LNCaP clone FGC (cell line): Measurements from ENCODE around the gene TRIM56.
A peak's percentile ranks its signal among the peaks of the same experiment; 100 is the strongest.
"Not testable (repeated sequence)": the region's sequence is repeated elsewhere in the genome, so short reads cannot be mapped to it uniquely, and the experiment has no call there.

ENCODE experiments used
- DNase-seq: peaks from one replicate; pipeline ENCODE4 v3.0.0-alpha.2; 2011; ENCODE audit warnings: low read depth
- H3K4me3 ChIP-seq: 2 replicates; pipeline ENCODE4 v1.5.1; 2011; ENCODE audit warnings: mild to moderate bottlenecking, low read depth, low read length, control low read depth
- TF ChIP-seq, protein P1 (sequence below): IDR thresholded peaks from 2 replicates; pipeline ENCODE4 v1.5.1; 2012; ENCODE audit warnings: mild to moderate bottlenecking; ENCODE audit not compliant: control insufficient read depth, insufficient read depth; ENCODE audit errors: extremely low read depth

The TRIM56 gene

DNA sequence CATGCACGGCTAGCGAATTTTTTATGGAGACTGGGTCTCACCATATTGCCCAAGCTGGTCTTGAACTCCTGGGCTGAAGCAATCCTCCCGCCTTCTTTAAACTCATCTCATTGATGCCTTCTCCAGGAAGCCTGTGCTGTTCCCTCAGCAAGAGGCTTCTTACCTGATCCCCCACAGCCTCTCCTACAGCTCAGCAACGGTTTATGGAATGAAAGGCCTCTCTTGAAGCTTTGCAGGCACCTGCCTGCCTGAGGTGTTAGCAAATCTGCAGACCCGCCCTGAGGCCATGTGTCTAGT lies 468 bp upstream of the TRIM56 start:
- H3K4me3 ChIP-seq: peak overlapping the region; percentile 73
- no peak for DNase-seq
- TF ChIP-seq, protein P1, sequence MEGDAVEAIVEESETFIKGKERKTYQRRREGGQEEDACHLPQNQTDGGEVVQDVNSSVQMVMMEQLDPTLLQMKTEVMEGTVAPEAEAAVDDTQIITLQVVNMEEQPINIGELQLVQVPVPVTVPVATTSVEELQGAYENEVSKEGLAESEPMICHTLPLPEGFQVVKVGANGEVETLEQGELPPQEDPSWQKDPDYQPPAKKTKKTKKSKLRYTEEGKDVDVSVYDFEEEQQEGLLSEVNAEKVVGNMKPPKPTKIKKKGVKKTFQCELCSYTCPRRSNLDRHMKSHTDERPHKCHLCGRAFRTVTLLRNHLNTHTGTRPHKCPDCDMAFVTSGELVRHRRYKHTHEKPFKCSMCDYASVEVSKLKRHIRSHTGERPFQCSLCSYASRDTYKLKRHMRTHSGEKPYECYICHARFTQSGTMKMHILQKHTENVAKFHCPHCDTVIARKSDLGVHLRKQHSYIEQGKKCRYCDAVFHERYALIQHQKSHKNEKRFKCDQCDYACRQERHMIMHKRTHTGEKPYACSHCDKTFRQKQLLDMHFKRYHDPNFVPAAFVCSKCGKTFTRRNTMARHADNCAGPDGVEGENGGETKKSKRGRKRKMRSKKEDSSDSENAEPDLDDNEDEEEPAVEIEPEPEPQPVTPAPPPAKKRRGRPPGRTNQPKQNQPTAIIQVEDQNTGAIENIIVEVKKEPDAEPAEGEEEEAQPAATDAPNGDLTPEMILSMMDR: no peak

DNA sequence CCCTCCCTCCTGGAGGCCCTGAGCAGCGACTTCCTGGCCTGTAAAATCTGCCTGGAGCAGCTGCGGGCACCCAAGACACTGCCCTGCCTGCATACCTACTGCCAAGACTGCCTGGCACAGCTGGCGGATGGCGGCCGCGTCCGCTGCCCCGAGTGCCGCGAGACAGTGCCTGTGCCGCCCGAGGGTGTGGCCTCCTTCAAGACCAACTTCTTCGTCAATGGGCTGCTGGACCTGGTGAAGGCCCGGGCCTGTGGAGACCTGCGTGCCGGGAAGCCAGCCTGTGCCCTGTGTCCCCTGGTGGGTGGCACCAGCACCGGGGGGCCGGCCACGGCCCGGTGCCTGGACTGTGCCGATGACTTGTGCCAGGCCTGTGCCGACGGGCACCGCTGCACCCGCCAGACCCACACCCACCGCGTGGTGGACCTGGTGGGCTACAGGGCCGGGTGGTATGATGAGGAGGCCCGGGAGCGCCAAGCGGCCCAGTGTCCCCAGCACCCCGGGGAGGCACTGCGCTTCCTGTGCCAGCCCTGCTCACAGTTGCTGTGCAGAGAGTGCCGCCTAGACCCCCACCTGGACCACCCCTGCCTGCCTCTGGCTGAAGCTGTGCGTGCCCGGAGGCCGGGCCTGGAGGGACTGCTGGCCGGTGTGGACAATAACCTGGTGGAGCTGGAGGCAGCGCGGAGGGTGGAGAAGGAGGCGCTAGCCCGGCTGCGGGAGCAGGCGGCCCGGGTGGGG lies 2.2 kb downstream of the TRIM56 start:
- TF ChIP-seq, protein P1: no peak
- H3K4me3 ChIP-seq: no peak overlapping the region
- no peak for DNase-seq

DNA sequence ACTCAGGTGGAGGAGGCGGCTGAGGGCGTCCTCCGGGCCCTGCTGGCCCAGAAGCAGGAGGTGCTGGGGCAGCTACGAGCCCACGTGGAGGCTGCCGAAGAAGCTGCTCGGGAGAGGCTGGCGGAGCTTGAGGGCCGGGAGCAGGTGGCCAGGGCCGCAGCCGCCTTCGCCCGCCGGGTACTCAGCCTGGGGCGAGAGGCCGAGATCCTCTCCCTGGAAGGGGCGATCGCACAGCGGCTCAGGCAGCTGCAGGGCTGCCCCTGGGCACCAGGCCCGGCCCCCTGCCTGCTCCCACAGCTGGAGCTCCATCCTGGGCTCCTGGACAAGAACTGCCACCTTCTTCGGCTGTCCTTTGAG lies 2.8 kb downstream of the TRIM56 start:
- no peak overlapping the region for H3K4me3 ChIP-seq
- DNase-seq: no peak
- TF ChIP-seq, protein P1: no peak

DNA sequence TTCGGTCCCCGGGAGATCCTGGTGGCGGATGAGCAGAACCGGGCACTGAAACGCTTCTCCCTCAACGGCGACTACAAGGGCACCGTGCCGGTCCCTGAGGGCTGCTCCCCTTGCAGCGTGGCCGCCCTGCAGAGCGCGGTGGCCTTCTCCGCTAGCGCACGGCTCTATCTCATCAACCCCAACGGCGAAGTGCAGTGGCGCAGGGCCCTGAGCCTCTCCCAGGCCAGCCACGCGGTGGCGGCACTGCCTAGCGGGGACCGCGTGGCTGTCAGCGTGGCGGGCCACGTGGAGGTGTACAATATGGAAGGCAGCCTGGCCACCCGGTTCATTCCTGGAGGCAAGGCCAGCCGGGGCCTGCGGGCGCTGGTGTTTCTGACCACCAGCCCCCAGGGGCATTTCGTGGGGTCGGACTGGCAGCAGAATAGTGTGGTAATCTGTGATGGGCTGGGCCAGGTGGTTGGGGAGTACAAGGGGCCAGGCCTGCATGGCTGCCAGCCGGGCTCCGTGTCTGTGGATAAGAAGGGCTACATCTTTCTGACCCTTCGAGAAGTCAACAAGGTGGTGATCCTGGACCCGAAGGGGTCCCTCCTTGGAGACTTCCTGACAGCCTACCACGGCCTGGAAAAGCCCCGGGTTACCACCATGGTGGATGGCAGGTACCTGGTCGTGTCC lies 3.7 kb downstream of the TRIM56 start:
- H3K4me3 ChIP-seq: no peak overlapping the region
- no peak for DNase-seq
- TF ChIP-seq, protein P1: no peak

DNA sequence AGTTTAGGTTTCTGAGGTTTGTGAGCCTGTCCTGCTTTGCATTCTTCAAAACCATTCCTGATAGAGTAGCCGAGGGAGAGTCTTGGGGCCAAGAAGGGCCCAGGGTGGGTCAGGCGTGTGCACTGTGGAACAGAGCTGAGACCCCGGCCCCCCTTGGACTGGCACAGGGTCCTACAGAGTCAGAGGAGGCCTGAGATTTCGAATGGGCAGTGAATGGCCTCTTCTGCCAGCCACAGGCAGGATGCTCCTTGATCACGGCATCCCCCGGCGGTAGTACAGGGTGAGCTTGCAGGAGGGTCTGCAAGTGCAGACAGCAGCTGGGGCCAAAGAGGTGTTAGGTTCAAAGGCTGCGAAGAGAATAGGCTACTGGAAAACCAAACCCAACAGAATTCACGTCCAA lies 4.6 kb downstream of the TRIM56 start:
- TF ChIP-seq, protein P1: no peak
- DNase-seq: no peak
- H3K4me3 ChIP-seq: no peak overlapping the region

DNA sequence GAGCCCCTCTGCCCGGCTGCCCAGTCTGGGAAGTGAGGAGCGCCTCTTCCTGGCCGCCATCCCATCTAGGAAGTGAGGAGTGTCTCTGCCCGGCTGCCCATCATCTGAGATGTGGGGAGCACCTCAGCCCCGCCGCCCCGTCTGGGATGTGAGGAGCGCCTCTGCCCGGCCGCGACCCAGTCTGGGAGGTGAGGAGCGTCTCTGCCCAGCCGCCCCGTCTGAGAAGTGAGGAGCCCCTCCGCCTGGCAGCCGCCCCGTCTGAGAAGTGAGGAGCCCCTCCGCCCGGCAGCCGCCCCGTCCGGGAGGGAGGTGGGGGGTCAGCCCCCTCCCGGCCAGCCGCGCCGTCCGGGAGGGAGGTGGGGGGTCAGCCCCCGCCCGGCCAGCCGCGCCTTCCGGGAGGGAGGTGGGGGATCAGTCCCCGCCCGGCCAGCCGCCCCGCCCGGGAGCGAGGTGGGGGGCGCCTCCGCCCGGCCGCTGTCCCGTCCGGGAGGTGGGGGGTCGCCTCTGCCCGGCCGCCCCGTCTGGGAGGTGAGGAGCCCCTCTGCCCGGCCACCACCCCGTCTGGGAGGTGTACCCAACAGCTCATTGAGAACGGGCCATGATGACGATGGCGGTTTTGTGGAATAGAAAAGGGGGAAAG lies 7.1 kb downstream of the TRIM56 start:
- DNase-seq, H3K4me3 ChIP-seq: not testable (repeated sequence)

DNA sequence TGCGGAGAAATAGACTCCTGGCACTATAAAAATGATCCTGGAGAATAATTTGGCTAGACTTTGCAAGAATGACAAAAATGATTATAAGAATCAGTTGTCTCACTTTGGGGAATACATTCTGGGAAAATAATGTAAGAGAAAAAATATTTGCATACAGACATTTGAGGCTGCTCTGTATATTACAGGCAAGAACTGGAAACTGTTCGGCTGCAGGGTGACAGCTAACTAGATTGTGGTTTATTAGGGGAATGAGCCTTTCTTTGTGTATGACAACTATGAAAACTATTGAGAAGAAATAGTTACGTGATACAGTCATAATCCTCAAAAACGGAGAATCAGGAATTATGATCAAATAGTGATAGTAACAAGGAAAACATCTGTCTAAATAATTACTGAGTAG lies 8.6 kb downstream of the TRIM56 start:
- TF ChIP-seq, protein P1: no peak
- DNase-seq: no peak
- H3K4me3 ChIP-seq: no peak overlapping the region
